HG03108 (cell line): Measurements from ENCODE around the gene ERICH3.

Experiments
- ATAC-seq: cut with Tn5 transposase; IDR thresholded peaks from one replicate; pipeline ENCODE4 v1.9.1; 2021; ENCODE audit warnings: moderate library complexity; ENCODE audit not compliant: unreplicated experiment

The ERICH3 gene

DNA sequence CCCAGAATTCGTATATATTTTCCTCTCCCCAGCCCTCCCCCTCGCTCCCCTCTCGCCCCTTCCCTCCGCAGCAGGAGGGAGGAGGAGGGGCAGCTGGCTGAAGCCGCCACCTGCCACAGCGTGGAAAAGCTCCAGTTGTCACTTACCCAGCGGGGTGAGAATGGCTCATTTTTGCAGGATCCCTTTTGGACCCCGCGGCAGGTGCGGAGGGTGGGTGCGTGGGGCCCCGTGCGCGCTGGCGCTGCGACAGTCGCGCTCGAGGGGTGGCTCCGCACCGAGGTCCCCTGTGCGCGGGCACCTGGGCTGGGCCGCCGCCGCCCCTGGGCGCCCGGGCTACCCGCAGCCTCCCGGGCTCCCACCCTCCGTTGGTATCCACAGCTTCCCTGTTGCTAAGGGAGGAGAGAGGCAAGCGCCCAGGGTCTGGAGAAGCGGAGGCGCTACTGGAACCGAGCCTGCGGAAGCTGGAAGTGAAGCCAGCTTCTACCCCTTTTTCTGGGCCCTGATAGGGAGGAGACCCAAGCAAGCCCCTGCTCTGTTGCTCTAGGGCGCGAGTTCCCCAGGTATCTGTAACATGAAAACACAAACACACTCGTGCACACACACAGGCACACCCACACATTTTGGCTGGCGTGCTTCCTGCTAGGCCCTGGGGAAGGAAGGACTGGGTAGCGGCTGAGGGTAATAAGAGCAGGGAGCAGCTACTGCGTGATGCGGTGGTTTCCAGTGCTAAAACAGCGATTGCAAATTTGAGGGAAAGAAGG is at the start of gene ERICH3:
Gene ERICH3, minus strand, starts transcription at position 442 of the 761 bp plus-strand sequence. Its CDS starts 273 bp downstream, at position 169.
- peak; percentile 44 for ATAC-seq

GRCh38 chr1:74717626-74718025 is 44.0 kb upstream of the ERICH3 start:
- no peak for ATAC-seq

GRCh38 chr1:74716822-74717221 is 43.2 kb upstream of the ERICH3 start:
- ATAC-seq: no peak

GRCh38 chr1:74715806-74716205 is 42.2 kb upstream of the ERICH3 start:
- no peak for ATAC-seq

DNA sequence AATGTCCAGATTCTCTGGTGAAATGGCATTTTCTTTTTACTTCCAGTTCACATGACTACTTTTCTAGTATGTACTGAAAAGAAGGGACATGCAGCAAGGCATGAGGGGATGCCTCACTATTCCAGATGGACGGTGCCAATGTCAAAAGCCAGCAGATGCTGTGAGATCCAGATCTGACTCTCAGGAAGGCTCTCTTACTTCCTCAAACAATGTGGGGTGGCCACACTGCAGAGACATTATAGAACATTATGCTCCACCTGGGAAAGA is 41.6 kb upstream of the ERICH3 start:
- no peak for ATAC-seq

GRCh38 chr1:74714429-74715235 is 41.0 kb upstream of the ERICH3 start:
- peak; percentile 68 for ATAC-seq

DNA sequence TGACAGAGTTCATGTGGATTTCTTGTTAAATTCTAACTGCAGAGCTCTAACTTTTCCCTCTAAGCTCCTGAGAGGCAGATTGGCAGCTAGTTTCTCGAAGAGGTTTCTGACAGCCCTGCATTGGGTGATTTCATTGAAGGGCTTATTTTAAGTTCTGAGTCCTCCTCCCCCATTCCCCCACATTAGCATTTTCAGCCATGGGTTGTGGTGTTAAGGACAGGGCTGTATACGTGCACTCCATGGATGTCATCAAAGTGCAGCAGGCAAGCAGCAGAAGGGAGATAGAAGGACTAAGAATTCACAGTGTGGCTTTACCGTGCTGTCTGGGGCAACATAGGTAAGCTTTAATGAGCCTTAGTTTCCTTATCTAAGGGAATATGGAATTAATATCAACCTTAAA is 40.3 kb upstream of the ERICH3 start:
- ATAC-seq: no peak

- no peak for ATAC-seq
These were observed 39.3 kb upstream of the ERICH3 start for GRCh38 chr1:74712881-74713280.

DNA sequence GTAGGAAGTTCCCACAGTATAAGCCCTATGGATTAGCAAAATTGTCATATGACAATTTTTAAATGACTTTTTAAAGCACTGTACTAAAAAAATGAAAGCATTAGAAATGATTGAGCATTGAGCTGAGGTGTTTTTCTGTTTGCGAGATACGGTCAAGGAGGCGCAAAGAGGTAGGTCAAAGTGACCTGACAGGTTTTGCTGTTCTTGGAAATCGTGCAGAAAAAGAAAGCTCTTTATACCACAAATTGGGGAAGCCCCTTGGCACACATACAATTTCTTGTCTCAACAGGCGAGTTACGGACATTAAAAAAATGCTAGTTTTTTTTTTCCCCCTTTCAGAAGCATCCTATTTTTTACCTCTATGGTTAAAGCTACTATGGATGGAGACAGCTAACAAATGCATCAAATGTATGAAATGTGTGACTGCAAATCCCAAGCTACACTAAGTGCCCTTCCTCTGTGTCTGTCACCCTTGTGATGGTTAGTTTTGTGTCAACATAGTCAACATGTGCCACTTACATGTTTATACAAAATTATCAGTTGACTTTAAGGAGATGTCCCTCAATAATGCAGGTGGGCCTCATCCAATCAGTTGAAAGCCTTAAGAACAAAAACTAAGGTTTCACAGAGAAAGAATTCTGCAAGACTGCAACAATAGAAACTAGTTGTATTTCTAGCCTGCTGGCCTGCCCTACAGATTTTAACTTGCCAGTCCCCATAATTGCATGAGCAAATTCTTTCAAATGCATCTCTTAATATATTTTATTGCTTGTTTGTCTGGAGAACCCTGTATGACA is 30.0 kb upstream of the ERICH3 start:
- ATAC-seq: no peak

DNA sequence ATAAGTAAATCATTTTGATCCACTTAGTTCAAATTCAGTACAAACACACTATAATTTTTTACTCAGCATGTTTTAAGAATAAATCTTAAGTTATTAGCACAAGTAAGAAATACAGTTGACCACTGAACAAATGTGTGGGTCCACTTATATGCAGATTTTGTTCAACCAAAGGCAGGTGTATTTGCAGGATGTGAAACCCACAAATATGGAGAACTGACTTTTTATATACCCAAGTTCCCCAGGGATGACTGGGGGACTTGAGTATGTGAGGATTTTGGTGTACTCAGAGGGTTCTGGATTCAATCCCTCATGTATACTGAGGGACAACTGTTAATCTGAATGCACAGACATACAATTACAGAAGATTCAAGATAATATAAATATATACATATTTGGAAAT is 25.7 kb upstream of the ERICH3 start:
- ATAC-seq: no peak

DNA sequence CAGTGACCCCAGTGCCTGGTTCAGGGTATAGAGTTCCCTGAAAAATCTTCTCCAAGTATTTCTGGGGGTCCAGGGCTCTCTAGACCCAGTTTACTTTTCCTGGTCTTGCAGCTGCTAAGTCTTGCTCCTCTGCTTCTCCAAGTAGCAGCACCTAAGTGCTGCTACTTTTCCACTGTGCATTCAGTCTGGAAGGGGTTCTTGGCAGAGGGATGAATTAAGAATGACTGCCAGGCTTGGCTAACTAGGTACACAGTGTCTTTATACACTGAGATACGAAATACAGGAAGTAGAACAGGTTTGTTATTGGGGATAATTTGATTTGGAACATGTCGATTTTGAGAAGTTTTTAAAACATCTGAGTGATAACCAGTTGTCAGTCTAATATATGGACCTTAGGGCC is 24.2 kb upstream of the ERICH3 start:
- no peak for ATAC-seq

DNA sequence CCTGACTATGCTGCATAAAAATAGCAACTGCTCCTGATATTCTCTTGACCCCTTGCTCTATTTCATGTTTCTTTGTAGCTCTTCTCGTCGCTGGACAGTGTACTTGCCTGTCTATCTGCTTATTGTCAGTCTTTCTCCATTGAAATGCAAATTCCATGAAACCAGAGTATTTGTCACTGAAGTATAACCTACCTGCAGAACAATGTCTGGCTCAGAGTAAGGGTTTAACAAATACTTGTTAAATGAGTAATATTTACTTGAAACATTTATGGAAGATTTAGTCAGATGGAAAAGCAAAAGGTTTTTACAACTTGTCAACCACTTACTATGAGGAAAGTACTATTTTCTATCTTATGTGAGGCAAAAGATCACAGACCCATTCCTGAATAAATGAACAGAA is 19.9 kb upstream of the ERICH3 start:
- no peak for ATAC-seq

DNA sequence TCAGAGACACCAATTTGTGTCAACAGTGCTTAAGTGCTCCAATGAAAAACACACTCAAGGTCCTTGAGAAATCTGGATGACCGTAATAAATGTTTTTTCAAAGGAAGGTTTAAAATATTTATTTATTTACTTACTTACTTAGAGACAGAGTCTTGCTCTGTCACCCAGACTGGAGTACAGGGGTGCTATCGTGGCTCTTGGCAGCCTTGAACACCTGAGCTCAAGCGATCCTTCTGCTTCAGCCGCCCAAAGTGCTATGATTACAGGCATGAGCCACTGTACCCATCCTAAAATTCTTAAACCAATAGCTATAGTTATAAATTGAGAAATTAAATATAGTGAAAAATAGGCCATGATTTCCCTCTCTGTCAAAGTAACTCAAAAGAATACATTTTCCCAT is 17.3 kb upstream of the ERICH3 start:
- no peak for ATAC-seq

DNA sequence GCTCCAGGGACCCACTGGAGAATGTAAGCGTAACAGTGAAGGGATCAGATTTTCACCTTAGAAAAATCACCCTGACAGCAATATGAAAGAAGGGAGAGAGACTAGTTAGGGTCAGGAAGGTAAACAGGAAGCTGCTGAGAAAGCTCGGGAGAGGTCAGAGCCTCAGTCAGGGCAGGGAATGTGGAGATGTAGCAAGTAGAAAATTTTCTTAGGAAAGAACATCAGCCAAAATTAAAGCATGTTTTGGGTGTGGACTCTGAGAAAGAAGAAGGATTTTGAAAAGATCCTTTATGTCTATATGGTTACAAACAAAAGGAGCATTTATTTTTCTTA is 16.7 kb upstream of the ERICH3 start:
- ATAC-seq: no peak

GRCh38 chr1:74689621-74690363 is 16.2 kb upstream of the ERICH3 start:
- ATAC-seq: peak; percentile 46

DNA sequence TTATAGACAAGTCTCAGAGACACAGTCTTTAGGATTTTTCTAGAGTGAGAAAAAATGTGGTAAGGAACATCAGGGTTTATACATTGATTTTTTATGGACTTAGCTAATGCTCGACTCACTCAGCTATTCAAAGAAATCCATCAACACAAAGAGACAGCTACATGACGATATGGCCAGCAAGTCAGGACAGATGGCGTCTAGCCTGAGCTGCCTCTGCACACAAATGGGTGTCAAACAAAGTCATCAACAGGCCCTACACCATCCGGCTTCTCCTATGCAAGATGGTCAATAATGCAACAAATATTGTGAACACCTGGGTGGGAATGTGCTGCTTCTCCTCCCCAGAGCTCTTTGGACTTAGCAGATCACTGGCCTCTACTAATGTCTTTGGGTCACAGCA is 13.3 kb upstream of the ERICH3 start:
- no peak for ATAC-seq

DNA sequence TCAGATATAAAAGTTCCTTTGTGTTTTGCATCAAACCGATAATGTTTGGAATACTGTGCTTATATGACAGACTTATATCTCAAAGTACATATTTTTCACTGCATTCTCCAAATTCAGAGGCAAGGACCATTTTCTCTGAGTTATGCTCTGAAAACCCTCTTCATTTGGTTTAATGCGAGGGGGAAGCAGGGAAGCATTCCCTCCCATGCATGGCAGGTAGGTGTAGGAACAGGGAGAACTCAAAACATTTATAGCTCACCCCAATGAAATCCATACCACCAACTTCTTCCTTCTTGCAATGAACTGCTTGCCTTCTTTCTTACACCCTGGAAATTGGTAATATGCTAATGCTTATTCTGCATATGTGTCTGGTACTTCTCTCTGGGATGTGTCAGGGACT is 10.7 kb upstream of the ERICH3 start:
- no peak for ATAC-seq

DNA sequence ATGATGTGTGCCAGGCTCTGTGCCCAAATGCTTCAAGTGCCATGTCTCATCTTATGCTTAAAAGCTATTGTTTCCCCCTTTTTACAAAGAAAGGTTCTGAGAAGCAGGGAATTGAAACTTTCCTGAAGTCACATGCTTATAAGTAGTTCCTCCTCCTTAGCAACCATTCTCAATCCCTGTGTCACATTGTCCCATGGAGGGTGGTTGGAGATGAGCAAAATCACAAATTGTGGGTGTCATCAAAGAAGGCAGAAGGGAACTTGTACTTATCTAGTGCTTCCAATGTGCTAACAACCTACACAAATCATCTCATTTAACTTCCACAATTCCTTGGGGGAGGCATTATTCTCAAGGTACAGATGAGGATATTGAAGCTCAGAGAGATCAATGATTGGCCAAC is 10.1 kb upstream of the ERICH3 start:
- no peak for ATAC-seq

DNA sequence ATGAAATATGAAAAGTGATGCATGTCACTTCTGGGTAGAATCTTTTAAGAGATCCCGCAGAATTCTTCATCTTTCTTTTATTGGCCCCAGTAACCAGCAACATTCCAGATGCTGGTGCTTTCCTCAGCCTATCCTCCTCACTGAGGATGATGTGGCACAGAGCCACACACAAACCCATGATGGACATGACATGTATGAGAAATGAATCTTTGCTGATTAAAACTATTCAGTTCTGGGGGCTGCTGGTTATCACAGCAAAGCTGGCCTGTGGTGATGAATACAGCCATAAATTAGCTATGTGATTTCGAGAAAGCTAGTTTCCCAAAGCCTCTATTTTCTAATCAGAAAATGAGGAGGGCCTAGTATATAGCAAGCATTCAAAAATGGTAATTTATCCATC is 8.3 kb upstream of the ERICH3 start:
- no peak for ATAC-seq

DNA sequence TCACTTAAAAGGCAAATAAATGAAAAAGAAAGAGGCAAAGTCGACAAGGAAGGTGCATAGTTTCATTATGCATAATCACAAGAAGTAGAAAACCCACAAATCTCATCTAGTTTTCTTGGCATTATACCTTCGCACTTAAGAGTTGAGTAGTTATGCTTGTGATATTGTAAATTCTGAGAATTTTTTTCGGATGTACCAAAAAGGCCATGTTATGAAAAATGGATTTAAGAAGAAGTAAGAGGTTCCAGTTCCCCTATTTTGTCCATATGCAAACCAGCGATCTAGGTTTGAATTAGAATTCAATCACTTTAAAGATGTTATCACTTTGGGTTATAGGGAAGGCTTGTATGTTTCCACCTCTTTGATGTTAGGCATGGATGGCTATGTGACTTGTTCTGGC is 7.9 kb upstream of the ERICH3 start:
- ATAC-seq: peak; percentile 76

- peak; percentile 24 for ATAC-seq
These were observed 7.4 kb upstream of the ERICH3 start for GRCh38 chr1:74681001-74681400.
